GM18867 (cell line): ENCODE measurements around the gene ITSN1.

Experiments
- ATAC-seq: cut with Tn5 transposase; IDR thresholded peaks from one replicate; pipeline ENCODE4 v1.9.1; 2021; ENCODE audit warnings: mild to moderate bottlenecking, moderate library complexity; ENCODE audit not compliant: unreplicated experiment

The ITSN1 gene

GRCh38 chr21:33881689-33882440 lies 239.6 kb downstream of the ITSN1 start:
- no peak for ATAC-seq

- no peak for ATAC-seq
Measured at GRCh38 chr21:33883118-33883517, 240.8 kb downstream of the ITSN1 start.

DNA sequence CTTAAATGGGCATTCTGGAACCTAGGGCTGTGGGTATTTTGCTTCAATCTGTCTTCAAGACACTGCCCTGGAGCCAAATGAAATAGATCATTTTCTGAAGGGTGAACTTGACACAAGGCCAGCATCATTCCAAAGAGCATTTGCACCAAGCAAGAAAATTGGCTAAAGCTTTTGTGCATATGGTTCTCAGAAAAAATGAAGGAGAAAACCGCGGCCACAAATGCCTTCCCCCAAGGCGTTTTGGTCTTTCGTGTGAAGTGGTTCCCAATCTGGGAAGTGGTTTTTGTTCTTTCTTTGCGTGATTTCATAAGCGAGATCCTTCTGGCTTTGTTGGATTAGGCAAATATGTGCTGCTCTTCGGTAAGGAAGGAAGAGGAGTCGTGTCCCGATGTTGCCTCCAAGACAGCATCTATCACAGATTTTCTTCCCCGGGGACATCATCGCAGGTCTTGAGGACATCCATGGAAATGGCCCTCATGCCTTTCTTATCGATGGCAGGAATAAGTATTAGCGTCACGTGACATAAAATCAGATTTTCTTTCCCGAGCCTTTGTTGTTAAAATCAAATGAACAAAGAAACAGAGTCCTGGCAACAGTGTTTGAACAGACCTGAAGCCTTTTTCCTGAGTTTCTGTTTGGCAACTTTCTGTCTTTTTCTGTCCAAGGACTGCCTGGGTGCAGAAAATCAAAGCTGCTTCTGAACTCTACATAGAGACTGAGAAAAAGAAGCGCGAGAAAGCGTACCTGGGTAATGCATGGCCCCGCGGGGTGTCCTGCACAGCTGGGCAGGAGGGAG lies 242.3 kb downstream of the ITSN1 start:
- ATAC-seq: no peak

GRCh38 chr21:33885172-33885514 lies 242.8 kb downstream of the ITSN1 start:
- no peak for ATAC-seq

- no peak for ATAC-seq
Measured at GRCh38 chr21:33886321-33886720, 244.0 kb downstream of the ITSN1 start.

DNA sequence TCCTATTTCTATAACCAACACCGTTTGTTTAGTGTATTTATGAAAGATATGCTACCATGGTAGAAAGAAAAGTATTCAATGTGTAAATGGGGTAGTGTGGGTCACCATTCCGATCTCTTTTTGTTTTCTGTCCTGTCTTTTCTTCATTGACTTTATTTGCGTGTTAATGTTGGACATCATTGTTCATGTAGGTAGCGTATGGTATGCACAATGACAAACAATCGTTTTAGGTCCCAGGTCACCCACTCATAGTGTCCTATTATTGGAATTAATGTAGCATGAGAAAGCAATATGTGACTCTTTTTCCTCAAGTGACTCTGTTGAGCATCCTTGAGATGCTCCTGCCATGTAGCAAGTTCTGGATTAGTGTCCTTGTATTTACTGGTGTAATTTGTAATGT lies 247.9 kb downstream of the ITSN1 start:
- no peak for ATAC-seq

GRCh38 chr21:33892853-33893252 lies 250.6 kb downstream of the ITSN1 start:
- ATAC-seq: no peak

DNA sequence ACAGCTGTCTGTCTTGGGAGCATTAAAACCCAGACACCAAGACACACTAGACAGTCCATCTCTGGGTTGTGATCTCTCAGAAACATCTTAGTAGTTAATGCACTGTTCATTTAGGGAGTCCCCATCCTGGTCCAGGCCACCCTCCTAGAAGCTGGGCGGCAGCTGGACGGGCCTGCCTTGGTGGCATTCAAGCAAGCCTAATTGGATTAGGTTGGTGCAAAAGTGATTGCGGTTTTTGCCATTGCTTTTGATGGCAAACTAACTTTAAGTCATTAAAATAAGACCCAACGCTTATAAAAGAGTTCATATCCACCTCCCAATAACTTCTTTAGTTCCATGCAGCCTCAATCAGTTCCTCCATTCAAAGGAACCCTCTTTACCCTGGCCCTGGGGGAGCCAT lies 251.6 kb downstream of the ITSN1 start:
- no peak for ATAC-seq

GRCh38 chr21:33894736-33895288 lies 252.5 kb downstream of the ITSN1 start:
- ATAC-seq: no peak

DNA sequence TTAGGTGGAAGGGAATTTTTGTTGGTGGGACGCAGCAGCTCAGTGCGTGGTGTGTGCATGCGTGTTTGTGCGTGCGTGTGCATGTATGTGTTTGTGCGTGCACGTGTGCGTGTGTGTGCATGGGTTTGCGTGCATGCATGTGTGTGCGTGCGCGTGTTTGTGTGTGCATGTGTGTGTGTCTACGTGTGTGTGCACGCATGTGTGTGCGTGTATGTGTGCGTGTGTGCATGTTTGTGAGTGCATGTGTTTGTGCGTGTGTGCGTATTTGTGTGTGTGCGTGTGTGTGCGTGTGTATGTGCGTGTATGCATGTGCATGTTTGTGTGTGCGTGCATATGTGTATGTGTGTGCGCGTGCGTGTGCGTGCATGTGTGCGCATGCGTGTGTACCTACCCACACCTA lies 253.1 kb downstream of the ITSN1 start:
- no peak for ATAC-seq

DNA sequence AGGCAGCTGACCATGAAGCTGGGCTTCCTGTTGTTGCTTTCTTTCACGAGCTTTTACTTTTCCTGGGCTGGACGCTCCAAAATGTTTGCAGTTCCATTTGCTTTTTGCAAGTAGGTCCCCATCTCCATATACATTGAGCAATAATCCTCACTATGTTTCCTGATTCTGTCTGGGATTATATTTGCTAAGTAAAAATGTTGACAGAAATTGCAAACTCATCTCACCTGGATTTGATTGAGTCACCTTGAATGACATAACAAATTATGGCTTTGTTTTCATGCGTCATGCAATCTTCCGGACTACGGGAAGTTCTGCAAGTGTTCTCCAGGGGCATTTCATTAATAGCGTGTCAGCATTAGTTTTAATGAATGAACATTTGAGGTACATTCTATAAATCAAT lies 254.4 kb downstream of the ITSN1 start:
- ATAC-seq: no peak

DNA sequence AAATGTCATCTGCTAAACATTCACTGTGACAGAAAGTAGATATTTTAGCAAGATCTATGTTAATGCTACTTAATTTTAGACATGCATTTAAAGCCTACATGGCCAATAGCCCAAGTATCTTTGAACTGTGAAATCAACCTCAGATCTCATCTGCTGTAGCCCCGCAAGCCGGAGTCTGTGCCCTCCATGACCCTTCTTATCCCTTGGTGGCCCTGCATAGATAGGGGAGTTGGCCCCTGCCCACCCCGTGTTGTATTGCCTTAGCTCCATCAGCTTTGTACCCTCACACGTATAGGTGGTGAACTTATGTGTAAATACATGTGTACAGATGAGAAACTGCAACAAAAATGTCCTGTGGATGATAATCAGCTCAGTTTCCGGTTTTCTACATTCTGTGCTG lies 254.8 kb downstream of the ITSN1 start:
- ATAC-seq: no peak

DNA sequence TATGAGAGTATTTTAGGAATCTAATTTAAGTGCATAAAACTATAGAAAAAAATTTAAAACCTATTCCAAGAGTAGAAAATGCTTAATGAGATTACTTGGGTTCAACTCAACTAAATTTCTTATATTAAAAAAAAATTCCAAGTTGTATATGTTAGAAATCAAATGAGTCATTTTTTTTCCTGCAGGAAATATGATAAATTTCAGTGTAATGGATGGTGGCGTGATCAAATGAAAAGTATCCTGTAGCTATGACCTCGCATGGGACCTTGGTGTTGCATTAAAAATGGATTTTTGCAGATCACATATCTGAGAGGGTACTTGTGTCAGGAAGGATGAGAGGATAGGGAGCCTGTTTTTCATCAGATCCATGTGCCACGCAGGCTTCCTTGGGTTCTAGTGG lies 255.4 kb downstream of the ITSN1 start:
- ATAC-seq: no peak

- no peak for ATAC-seq
Measured at GRCh38 chr21:33898586-33898985, 256.3 kb downstream of the ITSN1 start.

GRCh38 chr21:33899199-33899598 lies 256.9 kb downstream of the ITSN1 start:
- no peak for ATAC-seq

- no peak for ATAC-seq
Measured at GRCh38 chr21:33901412-33902288, 259.3 kb downstream of the ITSN1 start.

DNA sequence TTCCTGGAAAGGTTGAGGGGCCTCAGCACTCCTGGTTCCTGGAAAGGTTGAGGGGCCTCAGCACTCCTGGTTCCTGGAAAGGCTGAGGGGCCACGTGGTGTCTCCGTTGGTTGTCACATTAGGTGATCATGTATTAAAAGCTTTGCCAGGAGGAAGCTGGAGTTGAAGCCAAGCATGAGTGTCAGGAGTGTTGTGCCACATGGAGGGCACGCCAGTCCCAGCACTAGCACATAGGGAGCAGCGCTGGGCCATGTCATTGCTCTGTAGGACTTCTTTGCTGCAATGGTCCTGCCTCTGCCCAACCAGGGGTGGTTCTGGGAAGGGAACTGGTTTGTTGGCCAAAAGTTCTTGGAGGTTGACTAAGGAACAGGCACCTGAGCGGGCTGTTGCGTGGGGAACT lies 260.0 kb downstream of the ITSN1 start:
- ATAC-seq: no peak

- no peak for ATAC-seq
Measured at GRCh38 chr21:33904041-33904440, 261.7 kb downstream of the ITSN1 start.

DNA sequence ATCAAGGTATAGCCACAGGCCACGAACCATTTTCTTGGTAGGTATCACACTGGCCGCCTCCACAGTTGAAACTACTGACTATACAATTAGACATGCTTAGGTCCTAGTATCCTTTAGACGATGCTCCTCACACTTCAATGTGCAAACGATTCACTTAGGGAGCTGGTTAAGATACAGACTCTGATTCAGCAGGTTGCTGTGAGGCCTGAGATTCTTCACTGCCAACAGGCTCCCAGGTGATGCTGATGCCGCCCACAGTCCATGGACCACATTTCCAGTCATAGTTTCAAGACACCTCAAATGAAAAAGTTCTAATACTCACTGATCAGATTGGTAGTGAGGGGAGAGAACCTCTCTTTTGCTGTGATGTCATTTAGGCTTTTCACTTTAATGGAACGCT lies 266.5 kb downstream of the ITSN1 start:
- no peak for ATAC-seq

GRCh38 chr21:33909756-33910155 lies 267.5 kb downstream of the ITSN1 start:
- no peak for ATAC-seq

- no peak for ATAC-seq
Measured at GRCh38 chr21:33914188-33914587, 271.9 kb downstream of the ITSN1 start.
